Trophoblast cell (in vitro differentiated cells and primary cell): ENCODE measurements around the gene ZNF322.
"Not testable (repeated sequence)": the region's sequence is repeated elsewhere in the genome, so short reads cannot be mapped to it uniquely, and the experiment has no call there.

Experiments
- DNase-seq, 2 donors: peaks; one replicate each; pipeline ENCODE4 v3.0.0-alpha.2; 2016
- H2AFZ ChIP-seq: 2 replicates; pipeline ENCODE4 v1.6.1; 2013; ENCODE audit warnings: low read length, moderate library complexity, mild to moderate bottlenecking; ENCODE audit not compliant: insufficient read depth, poor library complexity
- H2AK5ac ChIP-seq: 2 replicates; pipeline ENCODE4 v1.6.1; 2013; ENCODE audit warnings: mild to moderate bottlenecking, low read length
- H2BK120ac ChIP-seq: 2 replicates; pipeline ENCODE4 v1.6.1; 2013; ENCODE audit warnings: low read length, mild to moderate bottlenecking, moderate library complexity; ENCODE audit not compliant: insufficient read depth, poor library complexity
- H2BK12ac ChIP-seq: 2 replicates; pipeline ENCODE4 v1.6.1; 2013; ENCODE audit warnings: mild to moderate bottlenecking, low read length, moderate library complexity
- H2BK5ac ChIP-seq: 2 replicates; pipeline ENCODE4 v1.6.1; 2013; ENCODE audit warnings: low read length, low read depth, moderate library complexity, mild to moderate bottlenecking; ENCODE audit not compliant: poor library complexity
- H3K14ac ChIP-seq: 2 replicates; pipeline ENCODE4 v1.6.1; 2013; ENCODE audit warnings: mild to moderate bottlenecking, low read length
- H3K18ac ChIP-seq: 2 replicates; pipeline ENCODE4 v1.6.1; 2013; ENCODE audit warnings: mild to moderate bottlenecking, low read length
- H3K23ac ChIP-seq: 2 replicates; pipeline ENCODE4 v1.6.1; 2013; ENCODE audit warnings: low read length
- H3K27ac ChIP-seq: 2 replicates; pipeline ENCODE4 v1.5.1; 2013; ENCODE audit warnings: low read depth, mild to moderate bottlenecking, inconsistent platforms, low read length, moderate library complexity
- H3K27me3 ChIP-seq: 2 replicates; pipeline ENCODE4 v1.6.1; 2013; ENCODE audit warnings: inconsistent platforms, mild to moderate bottlenecking, low read length, moderate library complexity; ENCODE audit not compliant: insufficient read depth
- H3K36me3 ChIP-seq, 2 experiments: 1 replicate in 1 of 2; 2 replicates in 1 of 2; pipeline ENCODE4 v1.6.1; 2013; ENCODE audit warnings: low read length in 2 of 2, mild to moderate bottlenecking in 2 of 2, moderate library complexity in 1 of 2; ENCODE audit not compliant: insufficient read depth in 2 of 2, control insufficient read depth in 1 of 2
- H3K4ac ChIP-seq: 2 replicates; pipeline ENCODE4 v1.6.1; 2013; ENCODE audit warnings: low read depth, mild to moderate bottlenecking, low read length, moderate library complexity
- H3K4me1 ChIP-seq, 2 experiments: 1 replicate in 1 of 2; 2 replicates in 1 of 2; pipeline ENCODE4 v1.6.1; 2013; ENCODE audit warnings: low read length in 2 of 2, mild to moderate bottlenecking in 2 of 2, moderate library complexity in 1 of 2; ENCODE audit not compliant: insufficient read depth in 2 of 2, control insufficient read depth in 1 of 2
- H3K4me2 ChIP-seq: 2 replicates; pipeline ENCODE4 v1.6.1; 2013; ENCODE audit warnings: inconsistent platforms, mild to moderate bottlenecking, low read length, moderate library complexity
- H3K4me3 ChIP-seq: 2 replicates; pipeline ENCODE4 v1.5.1; 2013; ENCODE audit warnings: mild to moderate bottlenecking, low read depth, low read length, inconsistent platforms
- H3K79me1 ChIP-seq: one replicate; pipeline ENCODE4 v1.6.1; 2013; ENCODE audit warnings: low read length
- H3K79me2 ChIP-seq: 2 replicates; pipeline ENCODE4 v1.6.1; 2013; ENCODE audit warnings: low read length, mild to moderate bottlenecking; ENCODE audit not compliant: control insufficient read depth, insufficient read depth, poor library complexity
- H3K9ac ChIP-seq: 2 replicates; pipeline ENCODE4 v1.6.1; 2013; ENCODE audit warnings: mild to moderate bottlenecking, low read length
- H3K9me3 ChIP-seq: 2 replicates; pipeline ENCODE4 v1.6.1; 2013; ENCODE audit warnings: low read depth, mild to moderate bottlenecking, control low read depth, inconsistent platforms, low read length; ENCODE audit not compliant: insufficient read depth
- H4K12ac ChIP-seq: 2 replicates; pipeline ENCODE4 v1.6.1; 2013; ENCODE audit warnings: low read depth, mild to moderate bottlenecking, low read length, moderate library complexity
- H4K8ac ChIP-seq: 2 replicates; pipeline ENCODE4 v1.6.1; 2013; ENCODE audit warnings: low read depth, mild to moderate bottlenecking, low read length, moderate library complexity
- H4K91ac ChIP-seq: one replicate; pipeline ENCODE4 v1.6.1; 2013; ENCODE audit warnings: low read depth, mild to moderate bottlenecking, low read length, moderate library complexity
- WGBS: extraction: QIAGEN DNeasy Blood & Tissue Kit; methylation state at CpG from one replicate; pipeline ENCODE4 v1.1.7; 2013; ENCODE audit warnings: missing lambda C conversion rate; ENCODE audit not compliant: insufficient read length, insufficient coverage; ENCODE audit errors: extremely low coverage; 5-methylcytosine and 5-hydroxymethylcytosine counted together

Gene ZNF322

DNA sequence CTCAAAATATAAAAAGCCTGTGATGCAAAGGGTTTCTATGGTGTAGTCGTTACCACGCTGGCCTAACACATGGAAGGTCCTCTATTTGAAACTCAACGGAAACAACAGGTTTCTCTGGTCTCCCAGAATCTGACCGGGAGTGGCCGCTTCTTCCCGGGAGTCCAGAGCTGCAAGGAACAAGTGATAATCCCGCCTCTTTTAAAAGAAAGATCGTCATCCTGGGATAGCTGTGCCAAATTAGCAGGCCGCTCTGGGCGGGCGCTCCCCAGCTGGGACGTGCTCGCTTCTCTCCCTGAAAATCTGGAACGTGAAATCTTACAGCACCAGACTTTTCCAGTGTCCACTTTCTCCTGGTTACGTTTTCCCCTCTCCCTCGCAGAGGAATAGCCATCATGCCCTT is 38.0 kb upstream of the ZNF322 start:
- H3K4me1 ChIP-seq, H3K27ac ChIP-seq, H2BK120ac ChIP-seq, H3K9ac ChIP-seq, H4K91ac ChIP-seq, H3K79me2 ChIP-seq, H3K27me3 ChIP-seq, H4K8ac ChIP-seq, H3K4ac ChIP-seq, H3K36me3 ChIP-seq, H3K14ac ChIP-seq, H4K12ac ChIP-seq, H3K4me3 ChIP-seq, H3K23ac ChIP-seq, H3K18ac ChIP-seq, DNase-seq, H3K4me2 ChIP-seq, H3K79me1 ChIP-seq, H2BK5ac ChIP-seq, H2AK5ac ChIP-seq, H2AFZ ChIP-seq, H2BK12ac ChIP-seq, H3K9me3 ChIP-seq: not testable (repeated sequence)
- no CpG with 5 or more reads among the region's 16 CpGs for WGBS

GRCh38 chr6:26689324-26689947 is 29.9 kb upstream of the ZNF322 start:
- H3K9ac ChIP-seq, H2AK5ac ChIP-seq, H3K27ac ChIP-seq, H3K23ac ChIP-seq, H2AFZ ChIP-seq, H3K14ac ChIP-seq, H3K4ac ChIP-seq, H3K9me3 ChIP-seq, H4K91ac ChIP-seq, H3K18ac ChIP-seq, H2BK5ac ChIP-seq, H4K12ac ChIP-seq, H3K4me2 ChIP-seq, H2BK12ac ChIP-seq, H4K8ac ChIP-seq, H3K36me3 ChIP-seq, H3K4me1 ChIP-seq, DNase-seq, H3K79me2 ChIP-seq, H3K27me3 ChIP-seq, H2BK120ac ChIP-seq, H3K79me1 ChIP-seq, H3K4me3 ChIP-seq: not testable (repeated sequence)
- WGBS: no CpG with 5 or more reads among the region's 43 CpGs

- not testable (repeated sequence) for H2AK5ac ChIP-seq, H4K8ac ChIP-seq, H4K12ac ChIP-seq, H3K18ac ChIP-seq, H2BK12ac ChIP-seq, H3K27ac ChIP-seq, H3K79me1 ChIP-seq, H3K4me1 ChIP-seq, H2BK5ac ChIP-seq, H3K9me3 ChIP-seq, H3K27me3 ChIP-seq, H3K79me2 ChIP-seq, H3K4me3 ChIP-seq, H3K36me3 ChIP-seq, DNase-seq, H3K9ac ChIP-seq, H4K91ac ChIP-seq, H3K23ac ChIP-seq, H2AFZ ChIP-seq, H3K14ac ChIP-seq, H3K4me2 ChIP-seq, H3K4ac ChIP-seq, H2BK120ac ChIP-seq
- no CpG with 5 or more reads among the region's 5 CpGs for WGBS
Measured at GRCh38 chr6:26682435-26683042, 23.0 kb upstream of the ZNF322 start.

DNA sequence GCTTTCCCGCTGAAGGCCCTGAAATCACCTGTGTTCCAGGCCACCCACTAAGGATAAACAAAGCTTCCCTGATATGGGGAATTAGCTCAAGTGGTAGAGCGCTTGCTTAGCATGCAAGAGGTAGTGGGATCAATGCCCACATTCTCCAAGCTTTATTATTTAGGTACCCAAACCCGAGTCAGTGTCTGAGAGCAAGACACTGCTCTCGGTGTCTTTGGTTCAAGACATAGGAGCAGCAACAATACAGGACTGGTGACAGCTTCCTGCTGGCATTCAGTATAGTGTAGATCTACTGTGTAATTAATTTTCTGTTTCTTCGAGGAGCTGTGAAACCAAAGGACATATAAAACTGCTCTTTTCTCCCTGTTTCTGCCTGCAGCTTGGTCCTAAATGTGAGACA is 13.7 kb upstream of the ZNF322 start:
- H2BK120ac ChIP-seq, H3K4ac ChIP-seq, H3K79me2 ChIP-seq, DNase-seq, H3K27me3 ChIP-seq, H3K18ac ChIP-seq, H3K4me3 ChIP-seq, H3K36me3 ChIP-seq, H3K14ac ChIP-seq, H4K91ac ChIP-seq, H3K4me2 ChIP-seq, H4K8ac ChIP-seq, H2BK12ac ChIP-seq, H2AFZ ChIP-seq, H4K12ac ChIP-seq, H3K4me1 ChIP-seq, H3K9me3 ChIP-seq, H3K27ac ChIP-seq, H3K9ac ChIP-seq, H3K79me1 ChIP-seq, H2AK5ac ChIP-seq, H2BK5ac ChIP-seq, H3K23ac ChIP-seq: not testable (repeated sequence)
- no CpG with 5 or more reads among the region's 5 CpGs for WGBS
